ENCODE results near the gene XG. TPM values are rescaled to one million over a fixed set of nuclear protein-coding genes. Genes with fewer than 3 reads are reported as not detected.

The XG gene
- total and polyA plus RNA-seq, 2 donors (not counting 3 experiments of a cell fraction or from before 2014, with no cell fraction given), result 0.10 TPM; not detected in 1

GRCh38 chrX:2714551-2714950 lies 37.3 kb upstream of the XG start:
- CTCF ChIA-PET, result no interaction called here

More at GRCh38 chrX:2714551-2714950, 37.3 kb upstream of the XG start:
- dilution Hi-C loops (cut with MboI; ENCODE audit: extremely low pct_ligation_motif_present, low sequenced_read_pairs) (no loop called here), intact Hi-C loops (cut with micrococcal nuclease) (no loop called here)
- Histone ChIP-seq H3K27me3 (ENCODE audit: control insufficient read depth in 2 of 2, insufficient read depth in 2 of 2, low read length in 2 of 2) (no peaks in the 10 kb centered on the region), H3K9me3 (replicated peaks; ENCODE audit: control insufficient read depth, insufficient read depth, low read length) (no peaks in the 10 kb centered on the region), H3K4me2 (ENCODE audit: insufficient read depth, low read length) (no peak overlapping the region), H4K20me1 (replicated peaks; ENCODE audit: control insufficient read depth, extremely low read depth, insufficient read depth, low read length) (no peaks in the 10 kb centered on the region), H3K4me3 (replicated peaks in 1 of 3; ENCODE audit: insufficient read depth in 1 of 3, low read depth in 1 of 3, low read length in 3 of 3) (no peak overlapping the region), H2AFZ (ENCODE audit: low read depth, low read length) (no peak overlapping the region), H3K9me1 (replicated peaks; ENCODE audit: control insufficient read depth, extremely low read depth, insufficient read depth, low read length) (no peaks in the 10 kb centered on the region), H3K36me3 (ENCODE audit: control insufficient read depth in 2 of 2, extremely low read depth in 1 of 2, insufficient read depth in 2 of 2, low read length in 2 of 2) (peaks cover 13 to 22% of the 10 kb centered on the region in 2 experiments), H3K4me1 (ENCODE audit: control insufficient read depth, extremely low read depth, insufficient read depth, low read length) (peaks cover 13% of the 10 kb centered on the region), H3K9ac (replicated peaks; ENCODE audit: extremely low read depth, insufficient read depth, low read length) (no peak overlapping the region), H3K27ac (ENCODE audit: insufficient read depth, low read depth, low read length) (no peak overlapping the region), H3K79me2 (ENCODE audit: control insufficient read depth, insufficient read depth, low read length) (peaks cover 48% of the 10 kb centered on the region)
- FAIRE-seq, result no peak
- TF ChIP-seq POLR2AphosphoS5 (IDR thresholded peaks at IDR 0.05; ENCODE audit: insufficient read depth, low read depth, low read length) (no peak), JUN (IDR thresholded peaks at IDR 0.05; ENCODE audit: borderline replicate concordance, insufficient read depth, insufficient read length, low read depth) (no peak), EZH2 (IDR thresholded peaks at IDR 0.05; ENCODE audit: borderline replicate concordance, low read depth, low read length, severe bottlenecking) (no peak), FOS (IDR thresholded peaks at IDR 0.05; ENCODE audit: borderline replicate concordance, insufficient read depth, low read length) (no peak), GATA2 (IDR thresholded peaks at IDR 0.05; ENCODE audit: insufficient read depth, insufficient read length, low read depth, low read length) (no peak), MAX (IDR thresholded peaks at IDR 0.05; ENCODE audit: insufficient read depth, insufficient read length) (no peak), MYC (IDR thresholded peaks at IDR 0.05; ENCODE audit: low read depth, low read length) (no peak), POLR2A (IDR thresholded peaks at IDR 0.05; ENCODE audit: low read depth, low read length) (no peak)
- TF ChIP-seq, protein P1, sequence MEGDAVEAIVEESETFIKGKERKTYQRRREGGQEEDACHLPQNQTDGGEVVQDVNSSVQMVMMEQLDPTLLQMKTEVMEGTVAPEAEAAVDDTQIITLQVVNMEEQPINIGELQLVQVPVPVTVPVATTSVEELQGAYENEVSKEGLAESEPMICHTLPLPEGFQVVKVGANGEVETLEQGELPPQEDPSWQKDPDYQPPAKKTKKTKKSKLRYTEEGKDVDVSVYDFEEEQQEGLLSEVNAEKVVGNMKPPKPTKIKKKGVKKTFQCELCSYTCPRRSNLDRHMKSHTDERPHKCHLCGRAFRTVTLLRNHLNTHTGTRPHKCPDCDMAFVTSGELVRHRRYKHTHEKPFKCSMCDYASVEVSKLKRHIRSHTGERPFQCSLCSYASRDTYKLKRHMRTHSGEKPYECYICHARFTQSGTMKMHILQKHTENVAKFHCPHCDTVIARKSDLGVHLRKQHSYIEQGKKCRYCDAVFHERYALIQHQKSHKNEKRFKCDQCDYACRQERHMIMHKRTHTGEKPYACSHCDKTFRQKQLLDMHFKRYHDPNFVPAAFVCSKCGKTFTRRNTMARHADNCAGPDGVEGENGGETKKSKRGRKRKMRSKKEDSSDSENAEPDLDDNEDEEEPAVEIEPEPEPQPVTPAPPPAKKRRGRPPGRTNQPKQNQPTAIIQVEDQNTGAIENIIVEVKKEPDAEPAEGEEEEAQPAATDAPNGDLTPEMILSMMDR (IDR thresholded peaks at IDR 0.05; ENCODE audit: extremely low read depth in 1 of 2, insufficient read depth in 1 of 2, low read depth in 1 of 2, low read length in 2 of 2), result no peak
- BruUV-seq (replicated peaks), result no TSS peak
- POLR2A ChIA-PET, result no interaction called here
- DNase-seq (ENCODE audit: low read depth, low spot score), result no peak
